HG03159 (cell line): ENCODE data around the gene SLC15A1.
A peak's percentile ranks its signal among the peaks of the same experiment; 100 is the strongest.
"Not testable (repeated sequence)": the region's sequence is repeated elsewhere in the genome, so short reads cannot be mapped to it uniquely, and the experiment has no call there.

Experiments
- ATAC-seq: cut with Tn5 transposase; IDR thresholded peaks from one replicate; pipeline ENCODE4 v1.9.1; 2021; ENCODE audit warnings: mild to moderate bottlenecking, moderate library complexity; ENCODE audit not compliant: unreplicated experiment

SLC15A1 gene

DNA sequence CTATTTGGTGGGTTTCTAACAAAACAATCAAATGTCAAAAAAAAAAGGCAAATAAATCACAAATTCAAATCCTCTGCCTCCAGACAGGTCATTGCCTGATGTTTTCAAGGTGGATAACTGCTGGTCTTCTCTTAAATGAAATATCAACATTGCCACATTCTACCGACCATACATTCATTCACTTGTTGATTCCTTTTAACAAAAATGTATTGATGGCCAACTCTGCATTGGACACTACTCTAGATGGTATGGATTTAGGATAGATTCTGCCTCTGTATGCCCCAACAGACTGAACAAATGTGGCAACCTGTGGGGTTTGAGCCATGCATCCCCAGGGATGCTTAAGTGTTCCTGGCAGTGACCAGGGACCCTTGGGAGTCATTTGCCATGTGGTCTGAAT lies 88.0 kb downstream of the SLC15A1 start:
- no peak for ATAC-seq

GRCh38 chr13:98664047-98664446 lies 88.4 kb downstream of the SLC15A1 start:
- ATAC-seq, result no peak

DNA sequence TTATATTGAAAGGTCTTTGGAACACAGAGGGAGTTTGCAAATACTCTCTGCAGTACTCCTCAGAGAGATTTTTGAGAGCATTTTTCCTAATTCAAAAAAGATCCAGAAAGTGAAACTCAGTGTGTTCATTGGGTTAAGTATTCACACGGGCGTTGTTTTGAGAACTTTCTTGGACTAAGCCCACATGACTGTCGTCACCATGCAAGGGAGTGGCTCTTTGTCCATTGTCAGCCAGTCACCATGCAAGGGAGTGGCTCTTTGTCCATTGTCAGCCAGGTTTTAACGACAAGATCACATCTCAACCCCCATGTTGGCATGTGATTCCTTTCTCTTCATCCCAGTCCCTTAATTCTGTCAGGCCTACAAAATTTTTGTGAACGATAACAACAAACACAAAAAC lies 94.3 kb downstream of the SLC15A1 start:
- no peak for ATAC-seq

DNA sequence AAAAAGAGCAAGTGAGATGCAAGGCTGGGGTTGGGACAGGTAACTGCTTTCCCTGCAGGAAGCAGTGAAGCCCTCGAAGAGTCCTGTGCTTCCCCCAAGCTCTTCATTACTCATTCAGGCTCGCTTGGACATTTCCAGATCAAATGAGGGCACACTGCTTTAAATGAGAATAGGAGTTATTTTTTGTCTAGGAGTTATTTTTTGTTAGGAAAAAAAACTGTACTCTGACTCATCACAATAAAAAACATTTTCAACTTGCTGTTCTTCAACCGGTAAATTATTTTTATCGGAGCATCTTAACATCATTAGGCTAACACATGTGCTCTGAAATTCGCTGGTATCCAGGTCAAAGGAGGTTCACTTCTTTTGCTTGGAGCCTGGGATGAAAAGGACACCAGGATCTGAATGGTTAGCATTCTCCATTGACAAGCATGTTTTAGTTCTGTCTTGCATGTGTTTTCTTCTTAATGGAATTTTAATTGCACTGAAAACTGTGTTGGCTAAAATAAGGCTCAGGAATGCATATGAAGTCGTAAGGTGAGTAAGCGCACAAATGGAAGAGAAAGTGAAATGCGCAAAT lies 94.9 kb downstream of the SLC15A1 start:
- ATAC-seq, result no peak

DNA sequence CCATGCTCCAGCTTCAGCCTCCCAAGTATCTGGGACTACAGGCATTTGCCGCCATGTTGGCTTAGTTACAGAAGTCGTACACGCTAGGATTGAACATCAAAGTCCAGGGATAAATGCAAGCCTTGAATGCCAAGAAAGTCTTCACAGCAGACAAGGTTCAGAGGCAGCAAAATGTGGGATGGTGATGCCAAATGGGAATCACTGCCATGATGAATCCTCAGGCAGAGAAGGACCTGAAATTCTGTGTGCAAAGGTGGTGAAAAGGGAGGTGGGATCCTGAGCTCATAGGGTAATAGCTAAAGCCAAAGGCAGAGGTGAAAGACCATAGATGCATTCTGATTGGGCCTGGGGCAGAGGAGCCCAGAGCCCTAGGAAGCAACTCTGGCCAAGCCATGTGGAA lies 96.2 kb downstream of the SLC15A1 start:
- ATAC-seq, result no peak

DNA sequence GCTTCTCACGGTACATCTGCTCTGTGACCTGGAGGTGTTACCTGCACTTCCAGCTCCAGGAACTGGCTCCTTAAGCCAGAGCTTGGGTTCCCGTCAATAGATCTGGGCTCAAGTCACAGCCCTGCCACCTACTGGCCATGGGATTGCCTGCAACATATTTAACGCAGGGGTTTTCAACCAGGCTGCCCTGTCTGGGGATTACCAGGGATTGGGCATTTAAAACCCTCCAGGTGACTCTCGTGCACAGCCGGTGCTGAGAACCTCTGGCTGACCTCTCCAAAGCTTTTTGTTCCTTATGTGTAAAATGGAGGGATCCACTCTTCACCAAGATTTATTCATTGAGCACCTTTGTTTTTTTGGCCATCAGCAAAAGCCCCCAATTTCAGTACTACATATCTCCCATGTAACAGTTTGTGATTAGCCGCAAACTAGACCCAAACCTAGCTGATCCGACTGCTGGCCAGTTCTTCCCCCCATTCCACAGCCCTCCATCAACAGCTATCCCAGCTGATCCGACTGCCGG lies 98.9 kb downstream of the SLC15A1 start:
- peak; percentile 89 for ATAC-seq

DNA sequence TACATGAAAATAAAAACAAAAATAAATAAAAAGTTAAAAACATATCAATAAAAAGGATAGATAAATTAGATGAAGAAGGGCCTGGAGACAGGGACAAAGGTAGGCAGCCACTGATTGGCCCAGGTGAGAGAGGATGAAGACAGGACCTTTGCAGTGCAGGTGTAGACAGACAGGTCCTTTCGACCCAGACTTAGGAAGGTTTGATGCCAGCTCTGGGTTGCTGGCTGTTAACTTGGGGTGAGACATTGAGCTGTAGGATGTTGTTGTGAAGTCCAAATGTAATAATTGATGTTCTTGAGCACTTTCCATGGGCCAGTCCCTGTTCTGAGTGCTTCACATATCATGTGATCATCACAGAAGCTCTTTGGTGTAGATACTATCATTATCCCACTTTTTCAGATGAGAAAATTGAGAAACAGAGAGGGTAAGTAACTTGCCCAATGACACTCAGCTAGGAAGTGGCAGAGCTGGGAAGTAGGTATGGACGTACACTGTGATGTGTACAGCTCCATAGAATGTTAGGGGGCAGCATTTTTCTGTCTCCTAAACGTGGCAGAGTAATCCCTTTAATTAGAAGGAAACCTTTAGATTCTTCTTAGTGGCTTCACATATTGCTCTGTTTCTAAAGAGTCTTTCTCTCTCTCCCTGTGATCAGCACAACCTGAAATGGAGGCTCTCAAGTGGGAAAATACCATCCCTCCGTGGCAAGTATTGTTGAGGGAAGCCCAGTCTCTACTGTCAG lies 99.6 kb downstream of the SLC15A1 start:
- peak; percentile 21 for ATAC-seq

DNA sequence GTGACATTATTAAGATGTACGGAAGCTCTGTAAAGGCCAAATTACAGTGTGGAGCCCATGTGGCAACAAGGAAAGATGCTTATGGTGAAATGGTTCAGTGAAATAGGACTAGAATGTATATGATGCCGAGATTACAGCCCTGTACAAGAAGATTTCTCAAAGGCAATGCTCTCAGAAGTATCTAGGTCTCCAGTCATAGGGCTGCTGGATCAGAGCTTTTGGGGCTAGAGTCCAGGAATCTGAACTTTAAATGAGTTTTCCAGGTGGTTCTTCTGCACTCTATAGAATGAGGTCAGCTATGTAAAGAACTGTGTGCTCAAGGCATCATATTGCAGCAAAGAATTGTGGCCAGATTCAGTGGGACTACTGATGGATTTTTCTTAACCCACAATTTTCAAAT lies 100.2 kb downstream of the SLC15A1 start:
- no peak for ATAC-seq

DNA sequence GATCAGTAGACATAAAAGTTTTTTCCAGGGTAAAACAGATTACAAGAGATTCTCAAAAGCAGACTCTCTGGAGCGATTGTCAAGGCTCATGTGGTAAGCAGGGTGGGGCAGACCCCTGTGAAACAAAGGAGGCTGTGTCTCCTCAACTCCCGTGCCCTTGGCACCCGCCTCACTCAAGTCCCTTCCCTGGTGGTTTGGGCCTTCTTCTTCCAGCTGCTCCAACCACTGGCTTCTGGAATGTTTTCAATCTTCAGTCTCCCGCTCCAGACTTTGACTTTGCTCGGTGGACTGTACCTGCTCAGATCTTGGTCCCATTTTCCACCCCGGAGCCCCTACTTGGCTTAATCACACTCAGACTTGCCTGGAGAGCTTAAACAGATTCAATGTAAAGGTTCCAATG lies 100.7 kb downstream of the SLC15A1 start:
- ATAC-seq, result no peak

GRCh38 chr13:98650396-98651107 lies 101.9 kb downstream of the SLC15A1 start:
- ATAC-seq, result no peak

DNA sequence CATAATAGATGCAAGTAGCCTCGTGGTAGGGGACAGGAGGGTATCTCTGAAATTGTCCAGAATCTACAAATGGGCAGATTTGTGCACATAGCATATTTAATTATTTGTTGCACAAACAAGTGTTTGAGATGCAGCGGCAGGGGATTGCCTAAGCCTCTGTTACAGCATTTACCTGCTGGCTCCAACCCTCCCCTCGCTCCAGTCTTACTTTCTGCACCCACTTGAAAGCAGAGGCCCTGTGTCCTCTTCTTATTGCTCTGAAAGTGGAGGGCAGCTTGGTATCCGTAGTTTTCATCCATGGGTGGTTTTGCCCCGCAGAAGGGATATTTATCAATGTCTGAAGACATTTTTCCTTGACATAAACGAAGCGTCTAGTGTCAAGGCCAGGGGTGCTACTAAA lies 102.6 kb downstream of the SLC15A1 start:
- no peak for ATAC-seq

DNA sequence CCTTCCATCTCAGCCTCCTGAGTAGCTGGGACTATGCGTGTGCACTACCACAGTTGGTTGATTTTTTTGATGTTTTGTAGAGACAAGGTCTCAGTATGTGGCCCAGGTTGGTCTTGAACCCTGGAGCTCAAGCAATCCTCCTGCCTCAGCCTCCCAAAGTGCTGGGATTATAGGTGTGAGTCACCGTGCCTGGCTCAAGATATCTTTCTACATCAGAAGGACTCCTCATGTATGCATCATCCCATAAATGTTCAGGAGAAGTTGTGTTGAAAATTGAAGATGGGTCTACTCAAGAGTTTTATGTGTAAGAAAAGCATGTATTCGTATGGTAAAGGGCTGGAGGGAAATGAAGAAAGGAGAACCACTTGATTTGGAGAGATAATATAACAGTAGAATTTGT lies 103.8 kb downstream of the SLC15A1 start:
- ATAC-seq, result no peak

DNA sequence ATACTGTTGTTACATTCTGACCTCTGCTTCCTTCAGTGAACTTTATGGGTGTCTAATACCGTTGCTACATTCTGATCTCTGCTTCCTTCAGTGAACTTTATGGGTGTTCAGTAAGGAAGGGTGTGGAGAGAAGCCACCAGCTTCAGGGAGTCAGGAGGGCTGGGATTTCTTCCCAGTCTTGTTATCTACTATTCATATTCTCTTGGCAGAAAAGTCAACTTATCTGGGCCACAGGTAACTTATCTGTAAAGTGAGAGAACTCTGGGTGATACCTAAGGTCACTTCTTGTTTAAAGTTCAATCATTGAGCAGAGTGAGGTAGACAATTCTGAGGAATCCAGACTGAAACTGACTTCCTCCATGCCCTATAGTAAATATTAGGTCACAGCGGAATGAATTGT lies 104.3 kb downstream of the SLC15A1 start:
- no peak for ATAC-seq

- no peak for ATAC-seq
These were observed 105.4 kb downstream of the SLC15A1 start for GRCh38 chr13:98647121-98647520.

DNA sequence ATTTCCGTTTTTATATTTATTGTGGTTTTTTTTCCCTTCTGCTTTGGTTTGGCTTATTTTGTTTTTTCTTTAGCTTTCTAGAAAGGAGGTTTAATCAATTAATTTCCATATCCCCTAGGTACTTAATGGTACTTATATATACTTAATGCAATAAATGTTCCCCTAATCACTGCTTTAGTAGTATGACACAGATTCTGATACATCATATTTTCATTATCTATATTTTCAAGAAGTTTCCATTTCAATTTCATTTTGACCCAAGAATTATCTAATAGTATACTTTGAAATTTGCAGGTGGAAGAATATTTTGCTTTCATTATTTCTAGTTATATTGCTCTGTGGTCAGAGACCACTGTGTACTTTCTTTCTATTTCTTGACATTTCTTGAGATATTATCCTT lies 109.0 kb downstream of the SLC15A1 start:
- no peak for ATAC-seq

DNA sequence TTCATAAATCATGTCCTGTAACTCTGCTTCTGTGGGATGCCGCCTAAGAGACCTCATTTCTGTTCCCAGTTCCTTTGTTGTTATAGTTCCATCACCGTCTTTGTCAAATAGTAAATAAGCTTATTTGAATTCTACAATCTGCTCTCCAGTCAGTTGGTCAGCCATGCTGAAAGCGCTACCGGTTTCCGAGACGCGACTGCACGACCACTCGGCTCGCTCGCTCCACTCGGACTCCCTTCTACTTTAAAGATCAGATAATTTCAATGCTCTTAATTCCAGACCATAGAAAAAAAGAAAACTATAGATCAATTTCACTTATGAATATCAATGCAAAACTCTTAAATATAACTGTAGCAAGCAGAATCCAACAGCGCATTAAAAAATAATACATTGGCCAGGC lies 111.4 kb downstream of the SLC15A1 start:
- ATAC-seq, result no peak

DNA sequence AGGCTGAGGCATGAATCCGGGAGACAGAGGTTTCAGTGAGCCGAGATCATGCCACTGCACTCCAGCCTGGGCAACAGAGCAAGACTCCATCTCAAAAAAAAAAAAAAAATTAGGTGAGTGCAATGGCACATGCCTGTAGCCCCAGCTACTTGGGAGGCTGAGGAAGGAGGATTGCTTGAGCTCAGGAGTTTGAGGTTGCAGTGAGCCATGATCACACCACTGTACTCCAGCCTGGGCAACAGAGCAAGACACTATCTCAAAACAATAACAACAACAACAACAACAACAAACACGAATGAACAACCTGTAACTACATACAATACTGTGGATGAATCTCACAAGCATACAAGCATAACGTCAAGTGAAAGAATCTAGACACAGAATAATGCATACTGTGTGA lies 112.7 kb downstream of the SLC15A1 start:
- ATAC-seq, result not testable (repeated sequence)

DNA sequence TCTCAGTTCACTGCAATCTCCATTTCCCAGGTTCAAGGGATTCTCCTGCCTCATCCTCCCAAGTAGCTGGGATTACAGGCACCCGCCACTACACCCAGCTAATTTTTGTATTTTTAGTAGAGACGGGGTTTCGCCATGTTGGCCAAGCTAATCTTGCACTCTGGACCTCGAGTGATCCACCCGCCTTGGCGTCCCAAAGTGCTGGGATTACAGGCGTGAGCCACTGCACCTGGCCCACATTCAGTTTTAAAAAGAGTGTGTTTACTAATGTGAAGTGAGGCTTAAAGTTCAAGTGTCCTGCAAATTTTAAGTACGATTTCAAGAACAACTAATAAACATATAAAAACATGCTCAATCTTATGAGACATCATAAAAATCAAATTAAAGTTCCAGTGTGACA lies 114.1 kb downstream of the SLC15A1 start:
- ATAC-seq, result not testable (repeated sequence)
